ENCODE results near the gene CHI3L2.

CHI3L2 gene

GRCh38 chr1:111227434-111227833 is at the start of gene CHI3L2:
Gene CHI3L2, plus strand, starts transcription at chr1:111227713. Its CDS starts 17 bp downstream, at chr1:111227730.
- no peak for DNase-seq

- no peak for DNase-seq
These were observed 47.5 kb upstream of the CHI3L2 start for GRCh38 chr1:111179968-111180533.

GRCh38 chr1:111182052-111182451 is 45.5 kb upstream of the CHI3L2 start:
- no peak for DNase-seq

GRCh38 chr1:111183308-111184069 is 44.0 kb upstream of the CHI3L2 start:
- no peak for DNase-seq

- no peak for DNase-seq
These were observed 42.9 kb upstream of the CHI3L2 start for GRCh38 chr1:111184663-111185062.

GRCh38 chr1:111190931-111191451 is 36.5 kb upstream of the CHI3L2 start:
- no peak for DNase-seq

GRCh38 chr1:111191496-111191895 is 36.0 kb upstream of the CHI3L2 start:
- DNase-seq, result no peak

GRCh38 chr1:111192074-111192473 is 35.4 kb upstream of the CHI3L2 start:
- DNase-seq, result no peak

- no peak for DNase-seq
These were observed 34.6 kb upstream of the CHI3L2 start for GRCh38 chr1:111192658-111193519.

GRCh38 chr1:111193712-111194480 is 33.6 kb upstream of the CHI3L2 start:
- DNase-seq, result no peak

GRCh38 chr1:111195002-111195684 is 32.4 kb upstream of the CHI3L2 start:
- DNase-seq, result no peak

GRCh38 chr1:111196213-111196612 is 31.3 kb upstream of the CHI3L2 start:
- no peak for DNase-seq

GRCh38 chr1:111197598-111198284 is 29.8 kb upstream of the CHI3L2 start:
- peak in 1 of 2 experiments; percentile 6 for DNase-seq

- no peak for DNase-seq
These were observed 28.7 kb upstream of the CHI3L2 start for GRCh38 chr1:111198836-111199235.

- DNase-seq, result no peak
These were observed 28.2 kb upstream of the CHI3L2 start for GRCh38 chr1:111199329-111199728.

- DNase-seq, result no peak
These were observed 27.4 kb upstream of the CHI3L2 start, which contains the start of gene DENND2D for GRCh38 chr1:111199881-111200801. Gene DENND2D, minus strand, starts transcription at chr1:111200646. Its CDS starts 187 bp downstream, at chr1:111200459.

- no peak for DNase-seq
These were observed 26.7 kb upstream of the CHI3L2 start for GRCh38 chr1:111200802-111201161.

GRCh38 chr1:111201275-111202090 is 26.0 kb upstream of the CHI3L2 start:
- DNase-seq, result no peak

- DNase-seq, result no peak
These were observed 25.2 kb upstream of the CHI3L2 start for GRCh38 chr1:111202366-111202706.
